GM12878 (cell line): Measurements from ENCODE around the gene SIK3. TPM values are rescaled to one million over a fixed set of nuclear protein-coding genes. Genes with fewer than 3 reads are reported as not detected.

Experiments used
- BACH1 ChIP-seq: fragments of 450-650 bp; IDR thresholded peaks from 2 replicates; pipeline ENCODE4 v1.6.1; 2017; ENCODE audit warnings: mild to moderate bottlenecking, borderline replicate concordance
- CEBPB ChIP-seq, 2 experiments: fragments of 150-350 bp in 1 of 2; IDR thresholded peaks; 2 replicates each; pipeline ENCODE4 v1.6.1; 2012 to 2014; ENCODE audit warnings: low read depth in 2 of 2, low read length in 2 of 2, borderline replicate concordance in 1 of 2, inconsistent platforms in 1 of 2
- CREB1 ChIP-seq: IDR thresholded peaks from 2 replicates; pipeline ENCODE4 v1.6.1; 2012; ENCODE audit warnings: low read depth, mild to moderate bottlenecking, inconsistent platforms
- ESRRA ChIP-seq: IDR thresholded peaks from 2 replicates; pipeline ENCODE4 v1.6.1; 2012; ENCODE audit warnings: mild to moderate bottlenecking, low read length, improper control_type of control experiment
- HDAC2 ChIP-seq: fragments of 200-600 bp; sonication (generic); IDR thresholded peaks from 2 replicates; pipeline ENCODE4 v1.6.1; 2017
- MTA2 ChIP-seq: fragments of 450-650 bp; IDR thresholded peaks from 2 replicates; pipeline ENCODE4 v1.6.1; 2016; ENCODE audit warnings: low read depth, mild to moderate bottlenecking, moderate library complexity
- MTA3 ChIP-seq: IDR thresholded peaks from 2 replicates; pipeline ENCODE4 v1.6.1; 2012; ENCODE audit warnings: low read length, inconsistent platforms, borderline replicate concordance
- NRF1 ChIP-seq: conservative IDR thresholded peaks from 2 replicates; pipeline ENCODE4 v1.6.1; 2011; ENCODE audit warnings: mild to moderate bottlenecking, low read depth, low read length, improper control_type of control experiment
- PAX5 ChIP-seq: IDR thresholded peaks from 2 replicates; pipeline ENCODE4 v1.6.1; 2011; ENCODE audit warnings: low read depth, low read length, borderline replicate concordance
- POLR2A ChIP-seq: IDR thresholded peaks from 2 replicates; pipeline ENCODE4 v1.6.1; 2011; ENCODE audit warnings: low read depth, mild to moderate bottlenecking, low read length
- RAD21 ChIP-seq: IDR thresholded peaks from 2 replicates; pipeline ENCODE4 v1.6.1; 2011; ENCODE audit warnings: mild to moderate bottlenecking, low read depth, low read length, moderate library complexity; ENCODE audit not compliant: insufficient read depth
- RCOR1 ChIP-seq: conservative IDR thresholded peaks from 2 replicates; pipeline ENCODE4 v1.6.1; 2012; ENCODE audit warnings: low read depth, low read length, improper control_type of control experiment
- RFX5 ChIP-seq: IDR thresholded peaks from 2 replicates; pipeline ENCODE4 v1.6.1; 2011; ENCODE audit warnings: low read depth, low read length, improper control_type of control experiment
- SMC3 ChIP-seq: IDR thresholded peaks from 2 replicates; pipeline ENCODE4 v1.6.1; 2011; ENCODE audit warnings: low read length, improper control_type of control experiment, borderline replicate concordance
- SRF ChIP-seq, 2 experiments: IDR thresholded peaks; 2 replicates each; pipeline ENCODE4 v1.6.1; 2011; ENCODE audit warnings: low read depth in 2 of 2, low read length in 2 of 2, mild to moderate bottlenecking in 1 of 2, moderate library complexity in 1 of 2
- STAT3 ChIP-seq: IDR thresholded peaks from 2 replicates; pipeline ENCODE4 v1.6.1; 2011; ENCODE audit warnings: low read depth, low read length, improper control_type of control experiment
- TCF12 ChIP-seq: IDR thresholded peaks from 2 replicates; pipeline ENCODE4 v1.6.1; 2011; ENCODE audit warnings: low read depth, mild to moderate bottlenecking, low read length
- polyA plus RNA-seq, 11 experiments: library from polyadenylated mRNA; depleted of rRNA in 4 of 11; unstranded in 6 of 11; stranded (reverse) in 5 of 11; fragments of >200 nt; fragmentation: Nextera tagmentation in 4 of 11; fragmentation: Illumina TruSeq in 1 of 11; extraction: Ambion mirVana in 4 of 11; extraction: Trizol in 1 of 11; gene quantifications; 1 replicate in 1 of 11; 2 replicates in 10 of 11; pipeline versions ENCODE4 v1.2.1 to v1.2.3, GENCODE V29; 2011 to 2016; ENCODE audit warnings: inconsistent platforms in 2 of 11, missing spikeins in 2 of 11, low read depth in 1 of 11
- total RNA-seq, 4 experiments: library from RNA; depleted of rRNA in 3 of 4; stranded (reverse); fragments of >200 nt in 3 of 4; fragmentation: Illumina TruSeq in 1 of 4; extraction: Trizol in 1 of 4; gene quantifications; 2 replicates each; pipeline versions ENCODE4 v1.2.1 to v1.2.3, GENCODE V29; 2013 to 2021
- TF ChIP-seq, protein P1 (sequence below), 3 experiments: IDR thresholded peaks in 2 of 3; conservative IDR thresholded peaks in 1 of 3; 2 replicates each; pipeline ENCODE4 v1.5.1; 2011; ENCODE audit warnings: low read depth in 3 of 3, low read length in 3 of 3, mild to moderate bottlenecking in 3 of 3, control low read depth in 2 of 3, moderate library complexity in 2 of 3, inconsistent platforms in 1 of 3, mixed read lengths in 1 of 3; ENCODE audit not compliant: control insufficient read depth in 2 of 3, insufficient read depth in 1 of 3; ENCODE audit errors: extremely low read depth in 1 of 3
- TF ChIP-seq, protein P2 (sequence below): fragments of 450-650 bp; IDR thresholded peaks from 2 replicates; pipeline ENCODE4 v1.6.1; 2017; ENCODE audit warnings: mild to moderate bottlenecking, moderate library complexity
- TF ChIP-seq, protein P3 (sequence below): fragments of 450-650 bp; formaldehyde crosslinking; IDR thresholded peaks from 2 replicates; pipeline ENCODE4 v1.4.0; 2020; ENCODE audit warnings: mild to moderate bottlenecking, moderate library complexity

Gene SIK3
- total and polyA plus RNA-seq, 10 of the 15 experiments (the other 5 are each of a cell fraction or from before 2014, with no cell fraction given): 2.5 to 31.9 (median 11.1) TPM

DNA sequence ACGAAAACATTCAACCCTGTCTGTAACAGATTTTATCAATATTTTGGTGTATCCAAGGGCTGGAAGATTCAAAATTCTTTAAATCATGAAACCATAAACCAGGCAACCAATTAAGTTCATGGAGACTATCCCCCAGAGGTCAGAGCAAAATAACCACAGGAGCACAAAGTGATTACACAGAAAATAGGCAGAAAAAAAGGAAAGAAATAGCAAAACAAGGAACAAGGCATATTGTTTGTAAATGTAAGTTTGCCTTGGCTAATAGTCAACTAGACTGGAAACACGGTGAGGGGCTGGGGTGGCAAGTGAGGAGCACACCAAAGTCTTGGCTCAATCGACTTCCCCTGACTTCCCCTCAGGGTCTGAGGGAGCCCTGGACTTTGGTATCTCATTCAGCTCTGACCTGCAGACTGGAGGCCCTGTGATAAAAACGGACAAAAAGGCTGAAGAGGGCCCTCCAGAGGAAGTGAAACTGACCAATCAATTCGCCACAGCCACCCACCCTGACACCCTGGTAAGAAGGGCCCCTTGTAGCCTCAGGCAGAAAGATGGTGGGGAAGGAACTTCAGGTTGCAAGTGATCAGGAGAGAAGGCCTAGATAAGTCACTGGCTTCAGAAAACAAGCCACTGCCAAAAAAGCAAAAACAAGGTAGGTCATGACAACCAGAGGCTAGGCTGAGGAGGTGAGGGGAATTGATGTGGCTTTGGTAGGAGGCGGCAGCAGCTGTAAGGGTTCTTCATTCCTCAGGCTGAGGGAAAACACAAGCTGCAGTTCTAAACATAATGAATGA is 1.8 kb downstream of the SIK3 start (continued):
- TF ChIP-seq, protein P1, sequence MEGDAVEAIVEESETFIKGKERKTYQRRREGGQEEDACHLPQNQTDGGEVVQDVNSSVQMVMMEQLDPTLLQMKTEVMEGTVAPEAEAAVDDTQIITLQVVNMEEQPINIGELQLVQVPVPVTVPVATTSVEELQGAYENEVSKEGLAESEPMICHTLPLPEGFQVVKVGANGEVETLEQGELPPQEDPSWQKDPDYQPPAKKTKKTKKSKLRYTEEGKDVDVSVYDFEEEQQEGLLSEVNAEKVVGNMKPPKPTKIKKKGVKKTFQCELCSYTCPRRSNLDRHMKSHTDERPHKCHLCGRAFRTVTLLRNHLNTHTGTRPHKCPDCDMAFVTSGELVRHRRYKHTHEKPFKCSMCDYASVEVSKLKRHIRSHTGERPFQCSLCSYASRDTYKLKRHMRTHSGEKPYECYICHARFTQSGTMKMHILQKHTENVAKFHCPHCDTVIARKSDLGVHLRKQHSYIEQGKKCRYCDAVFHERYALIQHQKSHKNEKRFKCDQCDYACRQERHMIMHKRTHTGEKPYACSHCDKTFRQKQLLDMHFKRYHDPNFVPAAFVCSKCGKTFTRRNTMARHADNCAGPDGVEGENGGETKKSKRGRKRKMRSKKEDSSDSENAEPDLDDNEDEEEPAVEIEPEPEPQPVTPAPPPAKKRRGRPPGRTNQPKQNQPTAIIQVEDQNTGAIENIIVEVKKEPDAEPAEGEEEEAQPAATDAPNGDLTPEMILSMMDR (IDR thresholded peaks at IDR 0.05 in 2 of 3, conservative IDR thresholded peaks at IDR 0.05 in 1 of 3; ENCODE audit: control insufficient read depth in 2 of 3, extremely low read depth in 1 of 3, insufficient read depth in 1 of 3, low read depth in 3 of 3, low read length in 3 of 3): peak in 2 of 3 experiments; percentile 6 to 21; a peak in 1 of 6 replicates
- TF ChIP-seq STAT3 (no peak), MTA2 (peak; percentile 88), RAD21 (peak; percentile 40), NRF1 (peak; percentile 2; the same call in 1 of the 2 replicates), SMC3 (peak; percentile 34; the same call in 1 of the 2 replicates), HDAC2 (no peak), BACH1 (peak; percentile 65; the same call in 1 of the 2 replicates), CEBPB (IDR thresholded peaks at IDR 0.05; ENCODE audit: borderline replicate concordance in 1 of 2, low read depth in 2 of 2, low read length in 2 of 2) (no peak), PAX5 (peak; percentile 82), SRF (IDR thresholded peaks at IDR 0.05; ENCODE audit: low read depth in 2 of 2, low read length in 2 of 2) (peak in 1 of 2 experiments; percentile 55; a peak in 1 of 4 replicates), MTA3 (peak; percentile 86; the same call in 1 of the 2 replicates), TCF12 (no peak), RFX5 (no peak), RCOR1 (peak; percentile 90; the same call in 1 of the 2 replicates), POLR2A (peak; percentile 54; the same call in 1 of the 2 replicates), ESRRA (no peak), CREB1 (no peak)
- TF ChIP-seq, protein P2, sequence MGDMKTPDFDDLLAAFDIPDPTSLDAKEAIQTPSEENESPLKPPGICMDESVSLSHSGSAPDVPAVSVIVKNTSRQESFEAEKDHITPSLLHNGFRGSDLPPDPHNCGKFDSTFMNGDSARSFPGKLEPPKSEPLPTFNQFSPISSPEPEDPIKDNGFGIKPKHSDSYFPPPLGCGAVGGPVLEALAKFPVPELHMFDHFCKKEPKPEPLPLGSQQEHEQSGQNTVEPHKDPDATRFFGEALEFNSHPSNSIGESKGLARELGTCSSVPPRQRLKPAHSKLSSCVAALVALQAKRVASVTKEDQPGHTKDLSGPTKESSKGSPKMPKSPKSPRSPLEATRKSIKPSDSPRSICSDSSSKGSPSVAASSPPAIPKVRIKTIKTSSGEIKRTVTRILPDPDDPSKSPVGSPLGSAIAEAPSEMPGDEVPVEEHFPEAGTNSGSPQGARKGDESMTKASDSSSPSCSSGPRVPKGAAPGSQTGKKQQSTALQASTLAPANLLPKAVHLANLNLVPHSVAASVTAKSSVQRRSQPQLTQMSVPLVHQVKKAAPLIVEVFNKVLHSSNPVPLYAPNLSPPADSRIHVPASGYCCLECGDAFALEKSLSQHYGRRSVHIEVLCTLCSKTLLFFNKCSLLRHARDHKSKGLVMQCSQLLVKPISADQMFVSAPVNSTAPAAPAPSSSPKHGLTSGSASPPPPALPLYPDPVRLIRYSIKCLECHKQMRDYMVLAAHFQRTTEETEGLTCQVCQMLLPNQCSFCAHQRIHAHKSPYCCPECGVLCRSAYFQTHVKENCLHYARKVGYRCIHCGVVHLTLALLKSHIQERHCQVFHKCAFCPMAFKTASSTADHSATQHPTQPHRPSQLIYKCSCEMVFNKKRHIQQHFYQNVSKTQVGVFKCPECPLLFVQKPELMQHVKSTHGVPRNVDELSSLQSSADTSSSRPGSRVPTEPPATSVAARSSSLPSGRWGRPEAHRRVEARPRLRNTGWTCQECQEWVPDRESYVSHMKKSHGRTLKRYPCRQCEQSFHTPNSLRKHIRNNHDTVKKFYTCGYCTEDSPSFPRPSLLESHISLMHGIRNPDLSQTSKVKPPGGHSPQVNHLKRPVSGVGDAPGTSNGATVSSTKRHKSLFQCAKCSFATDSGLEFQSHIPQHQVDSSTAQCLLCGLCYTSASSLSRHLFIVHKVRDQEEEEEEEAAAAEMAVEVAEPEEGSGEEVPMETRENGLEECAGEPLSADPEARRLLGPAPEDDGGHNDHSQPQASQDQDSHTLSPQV: no peak
- TF ChIP-seq, protein P3, sequence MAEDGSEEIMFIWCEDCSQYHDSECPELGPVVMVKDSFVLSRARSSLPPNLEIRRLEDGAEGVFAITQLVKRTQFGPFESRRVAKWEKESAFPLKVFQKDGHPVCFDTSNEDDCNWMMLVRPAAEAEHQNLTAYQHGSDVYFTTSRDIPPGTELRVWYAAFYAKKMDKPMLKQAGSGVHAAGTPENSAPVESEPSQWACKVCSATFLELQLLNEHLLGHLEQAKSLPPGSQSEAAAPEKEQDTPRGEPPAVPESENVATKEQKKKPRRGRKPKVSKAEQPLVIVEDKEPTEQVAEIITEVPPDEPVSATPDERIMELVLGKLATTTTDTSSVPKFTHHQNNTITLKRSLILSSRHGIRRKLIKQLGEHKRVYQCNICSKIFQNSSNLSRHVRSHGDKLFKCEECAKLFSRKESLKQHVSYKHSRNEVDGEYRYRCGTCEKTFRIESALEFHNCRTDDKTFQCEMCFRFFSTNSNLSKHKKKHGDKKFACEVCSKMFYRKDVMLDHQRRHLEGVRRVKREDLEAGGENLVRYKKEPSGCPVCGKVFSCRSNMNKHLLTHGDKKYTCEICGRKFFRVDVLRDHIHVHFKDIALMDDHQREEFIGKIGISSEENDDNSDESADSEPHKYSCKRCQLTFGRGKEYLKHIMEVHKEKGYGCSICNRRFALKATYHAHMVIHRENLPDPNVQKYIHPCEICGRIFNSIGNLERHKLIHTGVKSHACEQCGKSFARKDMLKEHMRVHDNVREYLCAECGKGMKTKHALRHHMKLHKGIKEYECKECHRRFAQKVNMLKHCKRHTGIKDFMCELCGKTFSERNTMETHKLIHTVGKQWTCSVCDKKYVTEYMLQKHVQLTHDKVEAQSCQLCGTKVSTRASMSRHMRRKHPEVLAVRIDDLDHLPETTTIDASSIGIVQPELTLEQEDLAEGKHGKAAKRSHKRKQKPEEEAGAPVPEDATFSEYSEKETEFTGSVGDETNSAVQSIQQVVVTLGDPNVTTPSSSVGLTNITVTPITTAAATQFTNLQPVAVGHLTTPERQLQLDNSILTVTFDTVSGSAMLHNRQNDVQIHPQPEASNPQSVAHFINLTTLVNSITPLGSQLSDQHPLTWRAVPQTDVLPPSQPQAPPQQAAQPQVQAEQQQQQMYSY (CRISPR knock-in tag): no peak
